Aorta (tissue), 5 donors: Measurements from ENCODE around the gene AHDC1. TPM values are rescaled to one million over a fixed set of nuclear protein-coding genes. Genes with fewer than 3 reads are reported as not detected.
"Not testable (repeated sequence)": the region's sequence is repeated elsewhere in the genome, so short reads cannot be mapped to it uniquely, and the experiment has no call there.

Source experiments
- ATAC-seq: fragments of 200-7000 bp; cut with Tn5 transposase; one replicate; pipeline ENCODE4 v1.9.1; 2022; ENCODE audit warnings: moderate library complexity; ENCODE audit not compliant: low FRiP score
- DNase-seq, 2 donors: peaks; one replicate each; pipeline ENCODE4 v3.0.0-alpha.2; 2020
- H3K27ac ChIP-seq, 2 donors: one replicate each; pipeline ENCODE4 v1.5.1; 2013; ENCODE audit warnings: low read length in 2 of 2, mild to moderate bottlenecking in 2 of 2, moderate library complexity in 2 of 2, control low read depth in 1 of 2, inconsistent platforms in 1 of 2, low read depth in 1 of 2
- H3K27me3 ChIP-seq, 2 donors: one replicate each; pipeline ENCODE4 v1.6.1; 2013; ENCODE audit warnings: control low read depth in 1 of 2, low read length in 1 of 2, mild to moderate bottlenecking in 1 of 2, moderate library complexity in 1 of 2; ENCODE audit not compliant: insufficient read depth in 2 of 2, control insufficient read depth in 1 of 2
- H3K36me3 ChIP-seq, 2 donors: one replicate each; pipeline ENCODE4 v1.6.1; 2013; ENCODE audit warnings: control low read depth in 1 of 2, low read length in 1 of 2, mild to moderate bottlenecking in 1 of 2; ENCODE audit not compliant: insufficient read depth in 2 of 2, control insufficient read depth in 1 of 2
- H3K4me1 ChIP-seq, 2 donors: one replicate each; pipeline ENCODE4 v1.6.1; 2013; ENCODE audit warnings: low read length in 2 of 2, control low read depth in 1 of 2, mild to moderate bottlenecking in 1 of 2, moderate library complexity in 1 of 2; ENCODE audit not compliant: insufficient read depth in 2 of 2, control insufficient read depth in 1 of 2
- H3K4me3 ChIP-seq, 2 donors: one replicate each; pipeline ENCODE4 v1.5.1; 2013; ENCODE audit warnings: low read length in 2 of 2, control low read depth in 1 of 2, mild to moderate bottlenecking in 1 of 2
- H3K9me3 ChIP-seq: one replicate; pipeline ENCODE4 v1.6.1; 2013; ENCODE audit warnings: mild to moderate bottlenecking, low read length; ENCODE audit not compliant: control insufficient read depth
- WGBS, 2 donors: extraction: QIAGEN DNeasy Blood & Tissue Kit; methylation state at CpG; one replicate each; pipeline ENCODE4 v1.1.7; 2013; 5-methylcytosine and 5-hydroxymethylcytosine counted together
- intact Hi-C, 2 donors: fragments of 100-400 bp; cut with DNase I; formaldehyde crosslinking; loops; one replicate each; pipeline versions ENCODE4 v1.14.2 to v1.15.0; 2022
- polyA plus RNA-seq, 2 donors: library from polyadenylated mRNA; stranded (reverse); fragments of 200-250 nt; gene quantifications; one replicate each; pipeline ENCODE4 v1.2.3, GENCODE V29; 2013
- total RNA-seq, 2 donors: library from RNA; stranded (reverse); fragmentation: NEBNext Ultra II Directional; extraction: Animal tissue kit (Norgen Biotek cat#: 25700); gene quantifications; one replicate each; pipeline ENCODE4 v1.2.1, GENCODE V29; 2021
- donor health status: healthy with polysubstance abuse.
- donor health status: Bipolar disorder and iron deficiency.
- donor health status: DM: no; HTN: no; CAD: no.
- donor health status: DM: no; HTN: no; CAD: no.
- donor health status: DM: yes; HTN: yes; CAD: no.

AHDC1 gene
- total and polyA plus RNA-seq, 4 donors = 7.8 to 89.1 (median 43.7) TPM

GRCh38 chr1:27626031-27626935 is 22.3 kb upstream of the AHDC1 start:
- Histone ChIP-seq H3K36me3 (no peaks in the 10 kb centered on the region), H3K4me1 (no peaks in the 10 kb centered on the region), H3K9me3 (no peaks in the 10 kb centered on the region), H3K27me3 (no peaks in the 10 kb centered on the region), H3K4me3 (no peak overlapping the region), H3K27ac (no peak overlapping the region)
- ATAC-seq (no peak), DNase-seq (no peak)
- intact Hi-C loops = no loop called here
- WGBS, 2 donors = 92 to 95% methylated on average over 11 of the region's 11 CpGs

- ATAC-seq (no peak), DNase-seq (no peak)
- WGBS, 2 donors = 75 to 84% methylated on average over 7 of the region's 7 CpGs
- H3K9me3 ChIP-seq = no peaks in the 10 kb centered on the region
- no peaks in the 10 kb centered on the region for H3K36me3 ChIP-seq
- no peak overlapping the region for H3K4me3 ChIP-seq
- intact Hi-C loops = no loop called here
- no peaks in the 10 kb centered on the region for H3K27me3 ChIP-seq
- no peak overlapping the region for H3K27ac ChIP-seq
- H3K4me1 ChIP-seq = no peaks in the 10 kb centered on the region
Observed at GRCh38 chr1:27624467-27625178, 20.7 kb upstream of the AHDC1 start.

DNA sequence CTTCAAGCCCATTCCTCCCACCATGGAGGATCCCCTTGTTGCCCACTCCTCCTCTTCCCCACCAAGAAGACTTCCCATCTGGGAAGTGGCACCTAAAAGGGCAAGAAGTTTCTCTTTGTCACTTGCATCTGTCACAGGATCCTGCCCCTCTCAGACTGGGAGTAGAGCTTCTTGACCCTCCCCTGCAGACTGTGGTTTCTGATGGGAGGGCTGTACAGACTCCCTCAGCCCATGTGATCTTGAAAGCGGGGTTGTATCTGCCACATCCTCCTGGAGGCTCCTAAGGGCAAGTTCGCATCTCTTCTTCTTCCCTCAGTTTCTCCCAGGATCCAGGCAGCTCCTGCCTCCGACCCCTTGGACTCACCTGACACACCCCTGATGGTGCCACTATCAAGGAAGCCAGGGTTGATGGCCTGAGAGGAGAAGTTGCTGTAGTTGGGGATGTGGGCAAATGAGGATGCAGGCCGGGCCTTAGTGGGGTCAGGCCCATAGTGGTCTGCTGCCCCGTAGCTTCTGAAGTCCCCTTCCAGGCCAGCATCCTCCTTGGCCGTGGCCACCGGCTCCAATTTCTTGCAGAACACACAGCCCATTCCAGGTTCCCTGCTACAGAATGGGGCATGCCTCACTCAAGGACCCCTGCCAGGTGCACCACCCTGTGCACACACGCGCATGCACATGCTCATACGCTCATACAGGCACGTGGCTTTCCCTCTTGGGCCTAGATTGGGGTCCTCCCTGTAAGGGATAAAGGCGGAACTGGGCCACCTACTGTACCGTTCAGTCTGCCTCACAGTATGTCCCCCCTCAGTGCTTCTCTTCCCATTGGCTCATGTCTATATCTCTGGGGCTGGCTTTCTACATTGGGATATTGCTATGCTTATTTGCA is 19.6 kb upstream of the AHDC1 start:
- intact Hi-C loops = no loop called here
- H3K4me1 ChIP-seq = no peaks in the 10 kb centered on the region
- DNase-seq = no peak
- H3K9me3 ChIP-seq = no peaks in the 10 kb centered on the region
- no peaks in the 10 kb centered on the region for H3K27me3 ChIP-seq
- no peak for ATAC-seq
- no peak overlapping the region for H3K4me3 ChIP-seq
- WGBS, 2 donors = 93 to 96% methylated on average over 13 of the region's 13 CpGs
- H3K36me3 ChIP-seq = no peaks in the 10 kb centered on the region
- no peak overlapping the region for H3K27ac ChIP-seq

DNA sequence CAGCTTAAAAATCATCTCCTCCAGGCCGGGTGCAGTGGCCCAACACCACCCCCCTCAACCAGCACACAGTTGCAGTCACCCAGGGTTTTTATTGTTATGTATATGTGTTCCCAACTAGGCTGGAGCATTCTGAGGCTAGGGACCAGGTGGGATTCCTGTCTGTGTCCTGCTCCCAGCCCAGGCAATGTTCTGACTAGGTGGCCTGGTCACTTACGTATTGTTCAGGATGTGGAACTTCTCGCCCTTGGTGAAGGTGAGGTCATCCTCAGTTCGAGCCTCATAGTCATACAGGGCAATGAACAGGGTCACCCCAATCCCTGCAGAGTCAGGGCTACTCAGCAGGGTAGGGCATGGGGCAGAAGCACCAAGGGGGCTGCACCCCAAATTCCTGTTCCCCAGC is 18.9 kb upstream of the AHDC1 start:
- H3K9me3 ChIP-seq = no peaks in the 10 kb centered on the region
- DNase-seq (no peak), ATAC-seq (no peak)
- intact Hi-C loops = no loop called here
- no peak overlapping the region for H3K4me3 ChIP-seq
- H3K27ac ChIP-seq = no peak overlapping the region
- 89 to 91% methylated on average over 4 of the region's 4 CpGs for WGBS, 2 donors
- no peaks in the 10 kb centered on the region for H3K4me1 ChIP-seq
- no peaks in the 10 kb centered on the region for H3K27me3 ChIP-seq
- no peaks in the 10 kb centered on the region for H3K36me3 ChIP-seq

DNA sequence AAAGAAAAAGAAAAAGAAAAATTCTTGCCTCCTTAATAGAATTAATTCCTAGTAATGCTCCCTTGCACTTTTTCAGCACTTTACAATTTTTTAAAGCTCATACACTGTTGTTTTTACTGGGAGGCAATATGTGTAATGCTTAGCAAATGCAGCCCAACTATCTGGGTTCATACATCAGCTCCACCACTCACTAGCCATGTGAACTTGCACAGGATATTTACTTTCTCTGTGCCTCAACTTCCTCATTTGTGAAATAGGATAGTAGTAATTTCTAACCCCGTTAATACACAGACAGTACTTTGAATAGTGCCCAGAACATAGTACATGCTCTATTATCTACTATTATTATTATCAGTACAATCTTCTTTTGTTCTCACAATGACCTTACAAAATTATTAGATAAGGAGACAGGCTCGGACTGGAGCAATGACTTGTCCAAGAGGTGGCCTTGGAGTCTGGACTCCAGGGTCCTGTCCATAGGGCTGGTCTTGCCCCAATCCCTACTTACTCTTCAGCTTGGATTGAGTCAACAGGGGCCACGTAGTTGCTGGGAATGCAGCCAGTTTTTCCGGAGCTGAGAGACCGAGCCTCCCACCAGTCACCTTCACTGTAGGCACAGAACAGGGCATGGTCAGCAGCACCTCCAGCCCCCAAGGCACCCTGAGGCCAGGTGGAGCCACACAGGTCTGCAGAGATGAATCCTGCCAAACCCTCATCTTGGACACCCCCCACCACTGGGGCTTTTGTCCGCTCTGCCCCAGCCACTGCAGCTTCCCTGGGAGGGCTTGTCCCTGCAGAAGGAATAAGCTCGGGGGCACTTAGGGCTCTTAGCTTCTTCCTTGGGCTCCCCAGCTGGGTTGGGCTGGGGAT is 17.3 kb upstream of the AHDC1 start:
- Histone ChIP-seq H3K36me3 (no peaks in the 10 kb centered on the region), H3K4me3 (no peak overlapping the region), H3K27ac (no peak overlapping the region), H3K27me3 (no peaks in the 10 kb centered on the region), H3K4me1 (no peaks in the 10 kb centered on the region), H3K9me3 (no peaks in the 10 kb centered on the region)
- no peak for DNase-seq
- intact Hi-C loops = no loop called here
- no peak for ATAC-seq
- WGBS, 2 donors = 39 to 42% methylated on average over 7 of the region's 7 CpGs

DNA sequence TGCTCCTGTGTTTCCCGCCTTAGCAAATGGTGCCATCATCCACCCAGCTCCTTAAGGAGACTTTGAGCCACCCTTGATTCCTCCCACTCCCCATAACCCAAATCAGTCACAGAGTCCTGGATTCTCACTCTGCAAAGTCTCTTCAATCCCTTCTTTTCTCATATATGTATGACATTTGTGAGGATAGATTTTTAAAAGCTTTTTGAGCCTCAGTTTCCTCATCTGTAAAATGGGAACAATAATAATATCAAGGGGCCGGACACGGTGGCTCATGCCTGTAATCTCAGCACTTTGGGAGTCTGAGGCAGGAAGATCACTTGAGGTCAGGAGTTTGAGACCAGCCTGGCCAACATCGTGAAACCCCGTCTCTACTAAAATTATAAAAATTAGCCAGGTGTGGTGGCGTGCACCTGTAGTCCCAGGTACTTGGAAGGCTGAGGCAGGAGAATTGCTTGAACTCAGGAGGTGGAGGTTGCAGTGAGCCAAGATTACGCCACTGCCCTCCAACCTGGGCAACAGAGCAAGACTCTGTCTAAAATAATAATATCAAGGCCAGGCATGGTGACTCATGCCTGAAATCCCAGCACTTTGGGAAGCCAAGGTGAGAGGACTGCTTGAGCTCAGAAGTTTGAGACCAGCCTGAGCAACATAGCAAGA is 16.0 kb upstream of the AHDC1 start:
- H3K27me3 ChIP-seq, intact Hi-C loops, ATAC-seq, DNase-seq, H3K9me3 ChIP-seq, H3K4me3 ChIP-seq, H3K27ac ChIP-seq, H3K36me3 ChIP-seq, H3K4me1 ChIP-seq: not testable (repeated sequence)
- 93 to 95% methylated on average over 7 of the region's 7 CpGs for WGBS, 2 donors

DNA sequence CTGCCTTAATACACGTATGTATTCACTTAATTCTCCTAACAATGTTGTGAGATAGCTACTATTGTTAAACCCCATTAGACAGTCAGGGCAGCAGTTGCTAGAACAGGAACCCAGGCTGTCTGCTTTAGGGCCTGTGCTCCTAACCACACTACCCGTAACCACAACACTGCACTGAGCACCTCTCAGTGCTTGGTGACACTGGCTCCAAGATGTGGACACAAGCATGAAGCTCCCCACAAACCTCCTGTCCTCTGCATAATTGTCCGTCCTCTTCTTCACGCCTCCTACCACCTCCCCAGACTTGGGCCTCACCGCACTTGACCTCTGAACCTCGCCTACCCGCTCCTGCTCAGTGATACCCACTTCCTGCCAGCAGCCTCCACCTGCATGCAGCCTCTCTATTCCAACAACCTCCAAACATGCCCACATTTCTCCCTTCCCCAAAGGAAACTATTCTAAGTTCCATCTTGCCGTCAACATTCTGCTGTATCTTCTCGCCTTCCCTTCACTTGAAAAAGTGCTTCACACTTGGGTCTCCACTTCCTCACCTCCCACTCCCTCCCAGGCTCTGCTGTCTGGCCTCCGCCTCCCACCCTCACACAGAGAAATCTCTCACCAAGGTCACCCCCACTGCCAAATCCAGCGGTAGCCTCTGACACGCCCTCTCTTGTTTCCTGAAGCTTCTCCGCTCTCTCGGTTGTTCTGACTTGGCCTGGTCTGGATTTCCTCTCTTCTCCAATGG is 14.6 kb upstream of the AHDC1 start:
- Histone ChIP-seq H3K36me3 (no peaks in the 10 kb centered on the region), H3K4me3 (no peak overlapping the region), H3K27ac (no peak overlapping the region), H3K4me1 (no peaks in the 10 kb centered on the region), H3K27me3 (no peaks in the 10 kb centered on the region), H3K9me3 (no peaks in the 10 kb centered on the region)
- no peak for DNase-seq
- 90 to 91% methylated on average over 14 of the region's 14 CpGs for WGBS, 2 donors
- no peak for ATAC-seq
- intact Hi-C loops = no loop called here
